ENCODE data around the gene NLGN1.

- TF ChIP-seq, protein P1, sequence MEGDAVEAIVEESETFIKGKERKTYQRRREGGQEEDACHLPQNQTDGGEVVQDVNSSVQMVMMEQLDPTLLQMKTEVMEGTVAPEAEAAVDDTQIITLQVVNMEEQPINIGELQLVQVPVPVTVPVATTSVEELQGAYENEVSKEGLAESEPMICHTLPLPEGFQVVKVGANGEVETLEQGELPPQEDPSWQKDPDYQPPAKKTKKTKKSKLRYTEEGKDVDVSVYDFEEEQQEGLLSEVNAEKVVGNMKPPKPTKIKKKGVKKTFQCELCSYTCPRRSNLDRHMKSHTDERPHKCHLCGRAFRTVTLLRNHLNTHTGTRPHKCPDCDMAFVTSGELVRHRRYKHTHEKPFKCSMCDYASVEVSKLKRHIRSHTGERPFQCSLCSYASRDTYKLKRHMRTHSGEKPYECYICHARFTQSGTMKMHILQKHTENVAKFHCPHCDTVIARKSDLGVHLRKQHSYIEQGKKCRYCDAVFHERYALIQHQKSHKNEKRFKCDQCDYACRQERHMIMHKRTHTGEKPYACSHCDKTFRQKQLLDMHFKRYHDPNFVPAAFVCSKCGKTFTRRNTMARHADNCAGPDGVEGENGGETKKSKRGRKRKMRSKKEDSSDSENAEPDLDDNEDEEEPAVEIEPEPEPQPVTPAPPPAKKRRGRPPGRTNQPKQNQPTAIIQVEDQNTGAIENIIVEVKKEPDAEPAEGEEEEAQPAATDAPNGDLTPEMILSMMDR (IDR thresholded peaks at IDR 0.05), result no peak
- TF ChIP-seq POLR2A (IDR thresholded peaks at IDR 0.05) (no peak), POLR2AphosphoS5 (IDR thresholded peaks at IDR 0.05) (no peak)
Measured at GRCh38 chr3:173743111-173743510, 345.6 kb downstream of the NLGN1 start.
